ENCODE measurements around the gene NMT1. TPM values are rescaled to one million over a fixed set of nuclear protein-coding genes. Genes with fewer than 3 reads are reported as not detected.

Gene NMT1
- total RNA-seq, 2 donors from 2014 or later = 122 to 136 TPM

DNA sequence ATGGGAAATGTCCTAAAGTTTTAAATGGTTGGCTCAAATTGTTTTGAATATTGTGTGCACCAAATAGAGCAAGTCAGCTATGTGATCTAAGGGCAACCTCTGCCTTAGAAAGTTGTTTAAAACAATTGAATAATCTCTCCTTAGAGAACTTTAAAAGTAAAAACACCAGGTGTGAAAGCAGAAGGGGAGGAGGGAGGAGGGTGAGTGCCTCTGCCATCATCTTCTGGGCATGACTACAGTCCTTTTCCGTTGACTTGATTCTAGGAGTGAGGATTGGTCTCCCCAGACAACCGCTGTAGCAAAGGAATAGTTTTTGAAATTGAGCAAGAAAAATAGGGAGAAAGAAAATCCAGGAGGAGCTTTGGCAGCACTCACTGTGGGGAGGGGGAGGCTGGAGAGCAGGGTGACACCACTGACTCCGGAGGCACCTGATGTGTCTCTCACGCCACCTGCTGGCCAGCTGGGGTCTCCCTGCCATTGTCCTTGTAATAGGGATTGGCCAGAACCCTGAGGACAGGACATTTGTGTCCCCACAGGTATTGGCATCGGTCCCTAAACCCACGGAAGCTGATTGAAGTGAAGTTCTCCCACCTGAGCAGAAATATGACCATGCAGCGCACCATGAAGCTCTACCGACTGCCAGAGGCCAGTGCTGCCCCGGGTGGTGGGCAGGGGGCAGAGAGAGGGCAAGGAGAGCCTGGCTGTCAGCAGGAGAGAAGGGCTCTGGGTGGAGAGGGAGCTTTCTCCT lies 37.9 kb downstream of the NMT1 start:
- Histone ChIP-seq H3K9ac (ENCODE audit: extremely low read depth, low read length, poor library complexity, severe bottlenecking) (no peak overlapping the region), H3K4me1 (ENCODE audit: control insufficient read depth, insufficient read depth, low read length) (no peaks in the 10 kb centered on the region), H3K4me3 (ENCODE audit: low read length) (no peak overlapping the region), H3K27ac (ENCODE audit: low read depth, low read length) (no peak overlapping the region), H3K36me3 (ENCODE audit: control insufficient read depth, insufficient read depth, low read length) (peaks cover 72% of the 10 kb centered on the region), H3K9me3 (ENCODE audit: control insufficient read depth, low read length) (no peaks in the 10 kb centered on the region), H3K27me3 (ENCODE audit: control insufficient read depth, insufficient read depth, low read length, poor library complexity, severe bottlenecking) (no peaks in the 10 kb centered on the region)
- WGBS, 2 experiments (ENCODE audit: insufficient coverage in 1 of 2, insufficient read length in 1 of 2) = 50 to 52% methylated on average over 7 to 9 of the region's 9 CpGs
- peak; percentile 99 for DNase-seq
- no peak overlapping the region for H3K4me3 Mint-ChIP-seq
- TF ChIP-seq, protein P1, sequence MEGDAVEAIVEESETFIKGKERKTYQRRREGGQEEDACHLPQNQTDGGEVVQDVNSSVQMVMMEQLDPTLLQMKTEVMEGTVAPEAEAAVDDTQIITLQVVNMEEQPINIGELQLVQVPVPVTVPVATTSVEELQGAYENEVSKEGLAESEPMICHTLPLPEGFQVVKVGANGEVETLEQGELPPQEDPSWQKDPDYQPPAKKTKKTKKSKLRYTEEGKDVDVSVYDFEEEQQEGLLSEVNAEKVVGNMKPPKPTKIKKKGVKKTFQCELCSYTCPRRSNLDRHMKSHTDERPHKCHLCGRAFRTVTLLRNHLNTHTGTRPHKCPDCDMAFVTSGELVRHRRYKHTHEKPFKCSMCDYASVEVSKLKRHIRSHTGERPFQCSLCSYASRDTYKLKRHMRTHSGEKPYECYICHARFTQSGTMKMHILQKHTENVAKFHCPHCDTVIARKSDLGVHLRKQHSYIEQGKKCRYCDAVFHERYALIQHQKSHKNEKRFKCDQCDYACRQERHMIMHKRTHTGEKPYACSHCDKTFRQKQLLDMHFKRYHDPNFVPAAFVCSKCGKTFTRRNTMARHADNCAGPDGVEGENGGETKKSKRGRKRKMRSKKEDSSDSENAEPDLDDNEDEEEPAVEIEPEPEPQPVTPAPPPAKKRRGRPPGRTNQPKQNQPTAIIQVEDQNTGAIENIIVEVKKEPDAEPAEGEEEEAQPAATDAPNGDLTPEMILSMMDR (conservative IDR thresholded peaks at IDR 0.05) = peak; percentile 98
- H3K27ac Mint-ChIP-seq = peak overlapping the region; percentile 69
- H3K4me1 Mint-ChIP-seq = no peaks in the 10 kb centered on the region
- no peaks in the 10 kb centered on the region for H3K9me3 Mint-ChIP-seq
- H3K36me3 Mint-ChIP-seq (ENCODE audit: low read depth) = peaks cover 73% of the 10 kb centered on the region
- H3K27me3 Mint-ChIP-seq (ENCODE audit: insufficient read depth) = no peaks in the 10 kb centered on the region

DNA sequence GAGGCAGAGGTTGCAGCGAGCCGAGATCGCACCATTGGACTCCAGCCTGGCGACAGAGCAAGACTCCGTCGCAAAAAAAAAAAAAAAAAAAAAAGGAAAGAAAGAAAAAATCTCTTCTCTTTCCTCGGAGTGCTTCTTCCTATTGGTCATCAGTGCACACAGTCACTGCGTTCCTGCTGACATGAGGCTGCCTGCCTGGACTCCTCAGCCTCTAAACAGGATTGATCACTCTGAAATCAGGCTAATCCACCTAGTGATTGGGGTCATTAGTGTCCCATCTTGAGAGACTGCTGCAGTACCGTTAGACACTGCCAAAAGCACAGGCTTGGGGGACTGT lies 40.4 kb downstream of the NMT1 start:
- Histone ChIP-seq H3K27ac (ENCODE audit: low read depth, low read length) (no peak overlapping the region), H3K27me3 (ENCODE audit: control insufficient read depth, insufficient read depth, low read length, poor library complexity, severe bottlenecking) (no peaks in the 10 kb centered on the region), H3K4me1 (ENCODE audit: control insufficient read depth, insufficient read depth, low read length) (no peaks in the 10 kb centered on the region), H3K36me3 (ENCODE audit: control insufficient read depth, insufficient read depth, low read length) (peaks cover 84% of the 10 kb centered on the region), H3K9me3 (ENCODE audit: control insufficient read depth, low read length) (no peaks in the 10 kb centered on the region), H3K4me3 (ENCODE audit: low read length) (no peak overlapping the region), H3K9ac (ENCODE audit: extremely low read depth, low read length, poor library complexity, severe bottlenecking) (no peak overlapping the region)
- H3K9me3 Mint-ChIP-seq = no peaks in the 10 kb centered on the region
- H3K4me1 Mint-ChIP-seq = no peaks in the 10 kb centered on the region
- 93 to 100% methylated on average over 3 to 9 of the region's 9 CpGs for WGBS, 2 experiments (ENCODE audit: insufficient coverage in 1 of 2, insufficient read length in 1 of 2)
- no peaks in the 10 kb centered on the region for H3K27me3 Mint-ChIP-seq (ENCODE audit: insufficient read depth)
- H3K4me3 Mint-ChIP-seq = no peak overlapping the region
- no peak for DNase-seq
- H3K27ac Mint-ChIP-seq = peak overlapping the region; percentile 32
- H3K36me3 Mint-ChIP-seq (ENCODE audit: low read depth) = peaks cover 77% of the 10 kb centered on the region
- TF ChIP-seq, protein P1 (conservative IDR thresholded peaks at IDR 0.05) = no peak

DNA sequence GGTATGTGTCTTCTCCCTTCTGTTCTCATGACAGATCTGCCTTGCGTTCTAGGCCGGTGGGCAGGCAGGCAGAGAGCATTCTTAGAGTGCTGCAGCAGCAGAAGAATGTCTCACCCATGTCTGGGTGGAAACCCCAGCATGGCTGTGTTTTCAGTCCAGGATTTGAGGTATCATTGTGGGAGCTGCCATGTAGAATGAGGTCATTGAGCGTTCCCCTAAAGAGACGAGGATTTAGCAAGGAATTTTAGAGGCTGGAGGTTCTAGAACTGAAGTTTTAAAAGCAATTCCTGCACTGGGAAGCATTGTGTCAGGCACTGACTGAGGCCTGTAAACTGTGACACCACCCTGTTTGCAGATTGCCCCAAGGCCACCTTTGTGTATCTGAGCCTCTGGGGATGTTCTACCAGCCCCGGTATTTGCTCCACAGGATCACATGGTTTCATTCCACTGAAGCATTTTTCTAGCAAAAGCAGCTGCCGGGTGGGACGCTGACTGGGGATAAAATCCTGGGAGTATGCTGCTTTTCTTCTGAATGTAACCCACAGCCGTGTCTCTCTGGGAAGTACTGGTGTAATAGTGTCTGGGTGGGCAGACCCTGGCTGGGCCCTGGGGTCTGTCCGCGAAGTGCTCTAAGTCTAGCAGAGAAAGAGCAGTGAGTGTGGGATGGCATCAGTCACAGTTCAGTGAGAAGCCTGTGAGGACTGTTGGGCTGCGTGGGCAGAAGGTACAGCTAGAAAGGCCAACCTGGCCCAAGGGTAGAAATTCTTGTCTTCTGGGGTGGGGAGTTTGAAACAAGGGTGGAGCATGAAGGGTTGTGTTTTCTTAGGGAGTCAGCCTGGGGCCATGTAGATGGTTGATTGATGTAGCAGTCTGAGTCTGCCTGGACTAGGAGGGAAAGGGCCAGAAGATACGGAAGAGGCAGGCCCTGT lies 41.0 kb downstream of the NMT1 start:
- no peaks in the 10 kb centered on the region for H3K9me3 Mint-ChIP-seq
- no peaks in the 10 kb centered on the region for H3K9me3 ChIP-seq (ENCODE audit: control insufficient read depth, low read length)
- H3K27me3 ChIP-seq (ENCODE audit: control insufficient read depth, insufficient read depth, low read length, poor library complexity, severe bottlenecking) = no peaks in the 10 kb centered on the region
- H3K36me3 ChIP-seq (ENCODE audit: control insufficient read depth, insufficient read depth, low read length) = peaks cover 84% of the 10 kb centered on the region
- peak overlapping the region; percentile 60 for H3K27ac Mint-ChIP-seq
- no peaks in the 10 kb centered on the region for H3K4me1 ChIP-seq (ENCODE audit: control insufficient read depth, insufficient read depth, low read length)
- H3K27me3 Mint-ChIP-seq (ENCODE audit: insufficient read depth) = no peaks in the 10 kb centered on the region
- H3K4me3 ChIP-seq (ENCODE audit: low read length) = no peak overlapping the region
- 93 to 95% methylated on average over 9 to 12 of the region's 12 CpGs for WGBS, 2 experiments (ENCODE audit: insufficient coverage in 1 of 2, insufficient read length in 1 of 2)
- H3K27ac ChIP-seq (ENCODE audit: low read depth, low read length) = no peak overlapping the region
- no peak overlapping the region for H3K9ac ChIP-seq (ENCODE audit: extremely low read depth, low read length, poor library complexity, severe bottlenecking)
- DNase-seq = no peak
- TF ChIP-seq, protein P1 (conservative IDR thresholded peaks at IDR 0.05) = no peak
- no peaks in the 10 kb centered on the region for H3K4me1 Mint-ChIP-seq
- peaks cover 77% of the 10 kb centered on the region for H3K36me3 Mint-ChIP-seq (ENCODE audit: low read depth)
- H3K4me3 Mint-ChIP-seq = no peak overlapping the region
